ENCODE results near the gene SH3RF3.

GRCh38 chr2:109195193-109196045 lies 66.4 kb downstream of the SH3RF3 start:
- TF ChIP-seq CTCF (IDR thresholded peaks at IDR 0.05) (no peak), MXI1 (IDR thresholded peaks at IDR 0.05; ENCODE audit: low read depth, low read length) (no peak), YY1 (IDR thresholded peaks at IDR 0.05; ENCODE audit: low read depth) (no peak), RFX5 (IDR thresholded peaks at IDR 0.05; ENCODE audit: low read length) (no peak), MAX (IDR thresholded peaks at IDR 0.05; ENCODE audit: low read depth) (no peak)

Measured in SK-N-SH (cell line).